ENCODE measurements around the gene MAPK6.
"Not testable (repeated sequence)": the region's sequence is repeated elsewhere in the genome, so short reads cannot be mapped to it uniquely, and the experiment has no call there.

Gene MAPK6

DNA sequence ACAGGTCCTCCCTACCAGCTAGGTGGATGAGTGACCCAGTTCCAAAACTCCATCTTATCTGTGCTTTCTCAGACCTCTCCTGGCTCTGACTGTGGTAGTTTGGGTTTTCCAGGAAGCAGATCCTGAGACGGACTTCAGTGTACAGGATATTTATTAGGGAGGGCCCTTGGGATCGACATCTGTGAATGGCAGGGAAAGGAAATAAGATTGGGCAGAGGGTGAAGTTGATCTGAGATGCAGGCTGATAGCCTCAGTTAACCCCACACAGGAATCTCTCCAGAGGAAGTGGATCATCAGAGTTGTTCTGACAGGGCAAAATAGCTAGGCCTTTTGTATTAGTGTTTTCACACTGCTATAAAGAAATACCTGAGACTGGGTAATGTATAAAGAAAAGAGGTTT is 16.7 kb upstream of the MAPK6 start:
- Histone ChIP-seq H3K9me3 (ENCODE audit: control insufficient read depth, low read depth, low read length) (no peaks in the 10 kb centered on the region), H3K4me1 (ENCODE audit: control insufficient read depth, low read depth, low read length) (no peaks in the 10 kb centered on the region), H3K4me3 (ENCODE audit: low read length) (no peak overlapping the region), H3K36me3 (ENCODE audit: control insufficient read depth, low read depth, low read length) (no peaks in the 10 kb centered on the region), H3K27ac (ENCODE audit: low read length) (no peak overlapping the region), H3K9ac (ENCODE audit: low read length) (no peak overlapping the region), H3K27me3 (ENCODE audit: control insufficient read depth, insufficient read depth, low read length) (no peaks in the 10 kb centered on the region)

- not testable (repeated sequence) for H3K4me3 ChIP-seq (ENCODE audit: low read length); H3K4me1 ChIP-seq (ENCODE audit: control insufficient read depth, low read depth, low read length); H3K27ac ChIP-seq (ENCODE audit: low read length); H3K27me3 ChIP-seq (ENCODE audit: control insufficient read depth, insufficient read depth, low read length); H3K9me3 ChIP-seq (ENCODE audit: control insufficient read depth, low read depth, low read length); H3K9ac ChIP-seq (ENCODE audit: low read length); H3K36me3 ChIP-seq (ENCODE audit: control insufficient read depth, low read depth, low read length)
Measured at GRCh38 chr15:52003089-52003488, 15.9 kb upstream of the MAPK6 start.

DNA sequence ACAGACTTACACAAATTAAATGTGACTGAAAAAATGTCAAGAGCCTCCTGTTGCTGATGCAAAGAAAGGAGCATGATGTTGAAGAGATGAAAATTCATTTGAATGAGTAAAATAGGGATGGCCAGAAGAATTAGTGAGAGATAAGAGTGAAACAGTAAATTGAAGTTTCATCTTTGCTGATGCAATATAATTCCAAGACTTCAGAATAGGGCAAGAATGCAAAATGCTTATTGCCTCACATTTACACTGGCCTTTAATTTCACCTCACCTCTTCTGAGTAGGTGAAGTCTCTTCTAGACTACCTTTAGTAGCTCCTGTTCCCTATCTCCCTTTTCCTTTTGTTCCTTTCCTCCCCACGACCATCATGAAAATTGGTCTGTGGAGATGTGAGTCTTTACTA is 15.3 kb upstream of the MAPK6 start:
- Histone ChIP-seq H3K9ac (ENCODE audit: low read length) (no peak overlapping the region), H3K27ac (ENCODE audit: low read length) (no peak overlapping the region), H3K9me3 (ENCODE audit: control insufficient read depth, low read depth, low read length) (no peaks in the 10 kb centered on the region), H3K36me3 (ENCODE audit: control insufficient read depth, low read depth, low read length) (no peaks in the 10 kb centered on the region), H3K4me1 (ENCODE audit: control insufficient read depth, low read depth, low read length) (no peaks in the 10 kb centered on the region), H3K4me3 (ENCODE audit: low read length) (no peak overlapping the region), H3K27me3 (ENCODE audit: control insufficient read depth, insufficient read depth, low read length) (no peaks in the 10 kb centered on the region)

DNA sequence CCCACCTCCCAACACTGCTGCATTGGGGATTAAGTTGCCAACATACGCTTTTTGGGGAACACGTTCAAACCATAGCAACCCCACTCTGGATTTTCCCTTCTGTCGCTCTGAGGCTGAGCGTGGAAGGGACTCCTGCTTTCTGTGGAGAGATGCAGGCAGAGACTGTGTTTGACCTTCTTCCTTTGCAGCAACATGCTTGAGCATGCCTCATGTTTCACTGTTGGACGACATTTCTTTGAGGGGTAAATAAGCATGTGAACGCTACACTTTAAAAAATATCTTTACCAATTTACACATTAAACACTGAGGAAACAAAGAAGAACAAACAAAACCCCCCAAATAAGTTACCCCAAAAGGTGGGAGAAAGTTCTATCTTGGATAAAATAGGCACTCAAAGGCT is 14.2 kb upstream of the MAPK6 start:
- Histone ChIP-seq H3K27me3 (ENCODE audit: control insufficient read depth, insufficient read depth, low read length) (no peaks in the 10 kb centered on the region), H3K4me1 (ENCODE audit: control insufficient read depth, low read depth, low read length) (no peaks in the 10 kb centered on the region), H3K9me3 (ENCODE audit: control insufficient read depth, low read depth, low read length) (no peaks in the 10 kb centered on the region)

GRCh38 chr15:52005748-52006701 is 13.0 kb upstream of the MAPK6 start:
- Histone ChIP-seq H3K9me3 (ENCODE audit: control insufficient read depth, low read depth, low read length) (no peaks in the 10 kb centered on the region), H3K4me1 (ENCODE audit: control insufficient read depth, low read depth, low read length) (no peaks in the 10 kb centered on the region), H3K27ac (ENCODE audit: low read length) (no peak overlapping the region), H3K4me3 (ENCODE audit: low read length) (no peak overlapping the region), H3K27me3 (ENCODE audit: control insufficient read depth, insufficient read depth, low read length) (no peaks in the 10 kb centered on the region), H3K36me3 (ENCODE audit: control insufficient read depth, low read depth, low read length) (no peaks in the 10 kb centered on the region), H3K9ac (ENCODE audit: low read length) (no peak overlapping the region)

More for the DNA sequence above, 14.2 kb upstream of the MAPK6 start:
- no peaks in the 10 kb centered on the region for H3K36me3 ChIP-seq (ENCODE audit: control insufficient read depth, low read depth, low read length)
- no peak overlapping the region for H3K27ac ChIP-seq (ENCODE audit: low read length)
- H3K9ac ChIP-seq (ENCODE audit: low read length) = no peak overlapping the region
- H3K4me3 ChIP-seq (ENCODE audit: low read length) = no peak overlapping the region

DNA sequence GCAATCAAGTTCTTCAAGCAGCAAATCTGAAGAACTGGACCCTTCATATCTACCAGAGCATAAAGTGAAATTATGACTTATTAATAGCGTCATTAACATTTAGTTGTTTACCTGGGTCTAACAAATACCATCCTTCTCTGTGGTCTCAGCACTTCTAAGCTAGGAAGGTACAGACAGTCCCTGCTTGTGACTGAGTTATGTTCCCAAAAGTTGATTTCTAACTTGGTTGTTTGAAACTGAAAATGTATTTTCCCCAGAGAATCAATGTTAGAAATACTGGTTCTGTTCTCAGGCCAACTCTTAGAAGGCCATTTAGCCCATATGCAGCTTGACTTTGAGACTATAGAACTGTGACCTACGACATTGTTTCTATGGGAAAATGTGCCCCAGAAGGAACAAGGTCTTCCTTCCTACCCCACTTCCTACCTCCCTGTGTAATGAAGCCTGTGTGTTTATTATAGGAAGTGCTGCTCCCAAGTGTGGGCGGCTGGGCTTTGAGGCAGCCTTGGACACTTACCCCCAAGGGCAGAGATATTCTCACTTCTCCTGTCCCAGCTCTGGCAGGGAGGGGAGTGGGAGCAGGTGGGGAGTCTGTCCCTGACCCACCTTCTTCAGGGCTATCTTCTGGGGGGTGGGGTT is 12.2 kb upstream of the MAPK6 start:
- H3K4me1 ChIP-seq (ENCODE audit: control insufficient read depth, low read depth, low read length) = no peaks in the 10 kb centered on the region
- H3K36me3 ChIP-seq (ENCODE audit: control insufficient read depth, low read depth, low read length) = no peaks in the 10 kb centered on the region
- H3K4me3 ChIP-seq (ENCODE audit: low read length) = no peak overlapping the region
- H3K9ac ChIP-seq (ENCODE audit: low read length) = no peak overlapping the region
- no peak overlapping the region for H3K27ac ChIP-seq (ENCODE audit: low read length)
- H3K27me3 ChIP-seq (ENCODE audit: control insufficient read depth, insufficient read depth, low read length) = no peaks in the 10 kb centered on the region
- H3K9me3 ChIP-seq (ENCODE audit: control insufficient read depth, low read depth, low read length) = no peaks in the 10 kb centered on the region

DNA sequence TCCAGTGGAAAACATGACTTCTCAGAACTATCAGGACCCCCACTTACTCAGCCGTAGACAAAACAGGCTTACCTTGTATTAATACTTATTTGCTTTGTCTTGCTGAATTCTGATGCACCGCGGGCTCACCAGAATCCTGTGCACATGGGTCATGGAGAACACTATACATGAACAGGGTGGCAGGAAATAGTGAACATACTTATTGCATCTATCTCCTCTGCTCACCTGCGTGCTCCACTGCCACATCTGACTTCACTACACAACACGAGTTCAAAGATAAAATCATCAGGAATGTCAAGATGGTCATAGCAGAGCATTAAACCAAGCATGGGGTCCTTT is 10.7 kb upstream of the MAPK6 start:
- H3K27ac ChIP-seq (ENCODE audit: low read length) = no peak overlapping the region
- H3K9ac ChIP-seq (ENCODE audit: low read length) = no peak overlapping the region
- H3K4me1 ChIP-seq (ENCODE audit: control insufficient read depth, low read depth, low read length) = no peaks in the 10 kb centered on the region
- no peaks in the 10 kb centered on the region for H3K9me3 ChIP-seq (ENCODE audit: control insufficient read depth, low read depth, low read length)
- no peak overlapping the region for H3K4me3 ChIP-seq (ENCODE audit: low read length)
- no peaks in the 10 kb centered on the region for H3K36me3 ChIP-seq (ENCODE audit: control insufficient read depth, low read depth, low read length)
- no peaks in the 10 kb centered on the region for H3K27me3 ChIP-seq (ENCODE audit: control insufficient read depth, insufficient read depth, low read length)

DNA sequence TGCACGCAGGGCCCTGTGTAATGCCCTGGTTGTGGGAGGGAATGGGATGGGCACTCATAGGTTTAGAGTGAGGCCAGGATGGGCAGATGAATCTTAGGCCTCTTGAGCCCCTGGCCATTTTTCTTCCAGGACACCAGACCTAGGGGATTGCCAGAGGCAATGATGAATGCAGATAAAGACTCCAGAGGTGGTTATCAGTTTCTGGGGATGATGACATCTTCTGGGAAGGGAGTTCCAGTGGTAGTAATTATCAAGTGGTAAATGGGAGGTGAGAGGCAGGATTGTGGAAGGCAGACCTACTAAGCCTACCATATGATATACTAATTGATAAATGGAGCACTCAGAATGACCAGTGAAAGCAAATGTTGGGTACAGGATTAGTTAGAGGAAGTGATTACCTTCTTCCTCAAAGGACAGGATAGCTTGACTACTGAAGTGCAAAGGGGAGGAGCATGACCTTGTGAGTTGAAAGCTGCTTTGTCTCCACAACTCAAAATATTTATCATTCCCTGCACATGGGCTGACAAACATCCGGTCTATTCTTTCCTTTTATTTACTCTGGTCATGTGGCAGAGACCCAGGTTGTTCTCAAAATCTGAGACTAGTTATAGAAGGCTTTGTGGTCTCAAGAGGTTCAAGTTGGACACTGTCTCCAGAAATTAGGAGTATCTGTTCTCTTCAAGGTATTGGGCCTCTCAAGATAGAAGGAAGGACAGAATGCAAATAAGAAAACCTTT is 10.2 kb upstream of the MAPK6 start:
- H3K9me3 ChIP-seq (ENCODE audit: control insufficient read depth, low read depth, low read length) = no peaks in the 10 kb centered on the region
- H3K4me3 ChIP-seq (ENCODE audit: low read length) = no peak overlapping the region
- H3K27me3 ChIP-seq (ENCODE audit: control insufficient read depth, insufficient read depth, low read length) = no peaks in the 10 kb centered on the region
- no peak overlapping the region for H3K9ac ChIP-seq (ENCODE audit: low read length)
- no peaks in the 10 kb centered on the region for H3K4me1 ChIP-seq (ENCODE audit: control insufficient read depth, low read depth, low read length)
- H3K36me3 ChIP-seq (ENCODE audit: control insufficient read depth, low read depth, low read length) = no peaks in the 10 kb centered on the region
- no peak overlapping the region for H3K27ac ChIP-seq (ENCODE audit: low read length)

- no peak overlapping the region for H3K4me3 ChIP-seq (ENCODE audit: low read length)
- no peaks in the 10 kb centered on the region for H3K36me3 ChIP-seq (ENCODE audit: control insufficient read depth, low read depth, low read length)
- no peak overlapping the region for H3K9ac ChIP-seq (ENCODE audit: low read length)
- H3K4me1 ChIP-seq (ENCODE audit: control insufficient read depth, low read depth, low read length) = no peaks in the 10 kb centered on the region
- H3K9me3 ChIP-seq (ENCODE audit: control insufficient read depth, low read depth, low read length) = no peaks in the 10 kb centered on the region
- H3K27ac ChIP-seq (ENCODE audit: low read length) = no peak overlapping the region
- no peaks in the 10 kb centered on the region for H3K27me3 ChIP-seq (ENCODE audit: control insufficient read depth, insufficient read depth, low read length)
Measured at GRCh38 chr15:52010633-52011595, 8.1 kb upstream of the MAPK6 start.

GRCh38 chr15:52011711-52012144 is 7.3 kb upstream of the MAPK6 start:
- no peaks in the 10 kb centered on the region for H3K4me1 ChIP-seq (ENCODE audit: control insufficient read depth, low read depth, low read length)
- no peak overlapping the region for H3K27ac ChIP-seq (ENCODE audit: low read length)
- no peaks in the 10 kb centered on the region for H3K36me3 ChIP-seq (ENCODE audit: control insufficient read depth, low read depth, low read length)

GRCh38 chr15:52012210-52012609 is 6.8 kb upstream of the MAPK6 start:
- no peak overlapping the region for H3K4me3 ChIP-seq (ENCODE audit: low read length)

More at GRCh38 chr15:52011711-52012144, 7.3 kb upstream of the MAPK6 start:
- H3K27me3 ChIP-seq (ENCODE audit: control insufficient read depth, insufficient read depth, low read length) = no peaks in the 10 kb centered on the region
- no peak overlapping the region for H3K9ac ChIP-seq (ENCODE audit: low read length)
- H3K4me3 ChIP-seq (ENCODE audit: low read length) = no peak overlapping the region
- H3K9me3 ChIP-seq (ENCODE audit: control insufficient read depth, low read depth, low read length) = no peaks in the 10 kb centered on the region

More at GRCh38 chr15:52012210-52012609, 6.8 kb upstream of the MAPK6 start:
- Histone ChIP-seq H3K27me3 (ENCODE audit: control insufficient read depth, insufficient read depth, low read length) (no peaks in the 10 kb centered on the region), H3K4me1 (ENCODE audit: control insufficient read depth, low read depth, low read length) (no peaks in the 10 kb centered on the region), H3K9ac (ENCODE audit: low read length) (no peak overlapping the region), H3K27ac (ENCODE audit: low read length) (no peak overlapping the region), H3K36me3 (ENCODE audit: control insufficient read depth, low read depth, low read length) (no peaks in the 10 kb centered on the region), H3K9me3 (ENCODE audit: control insufficient read depth, low read depth, low read length) (no peaks in the 10 kb centered on the region)

All from iPS-18a (cell line).